ENCODE data around the gene KLHL29.

DNA sequence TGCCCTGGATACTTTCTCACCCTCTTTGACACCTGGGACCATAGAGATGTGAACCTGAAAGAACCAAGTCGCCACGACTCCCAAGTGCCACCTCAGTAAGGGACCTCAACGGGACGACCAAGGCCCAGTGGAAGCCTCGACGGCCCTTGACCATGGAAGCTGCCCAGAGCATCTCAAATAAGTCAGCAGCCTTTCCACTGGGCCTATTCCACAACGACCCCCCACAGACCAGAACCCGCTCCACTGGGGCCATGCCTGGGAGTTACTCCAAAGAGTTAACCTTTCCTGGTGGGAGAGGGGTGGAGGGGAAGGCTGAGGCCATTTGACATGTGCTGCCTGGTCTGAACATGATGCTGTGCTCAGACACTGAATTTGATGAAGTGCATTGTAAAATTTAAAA is 146.9 kb downstream of the KLHL29 start:
- TF ChIP-seq EZH2 (IDR thresholded peaks at IDR 0.05; ENCODE audit: low read depth) (no peak), CTCF (conservative IDR thresholded peaks at IDR 0.05) (no peak)
